TTC549 (cell line): Measurements from ENCODE around the gene SCLT1.
"Not testable (repeated sequence)": the region's sequence is repeated elsewhere in the genome, so short reads cannot be mapped to it uniquely, and the experiment has no call there.

ENCODE experiments used
- FAIRE-seq: peaks from 2 replicates; lab custom pipeline; 2012; peaks lifted over from hg19 to GRCh38; lab: Jason Lieb, UNC

SCLT1 gene

DNA sequence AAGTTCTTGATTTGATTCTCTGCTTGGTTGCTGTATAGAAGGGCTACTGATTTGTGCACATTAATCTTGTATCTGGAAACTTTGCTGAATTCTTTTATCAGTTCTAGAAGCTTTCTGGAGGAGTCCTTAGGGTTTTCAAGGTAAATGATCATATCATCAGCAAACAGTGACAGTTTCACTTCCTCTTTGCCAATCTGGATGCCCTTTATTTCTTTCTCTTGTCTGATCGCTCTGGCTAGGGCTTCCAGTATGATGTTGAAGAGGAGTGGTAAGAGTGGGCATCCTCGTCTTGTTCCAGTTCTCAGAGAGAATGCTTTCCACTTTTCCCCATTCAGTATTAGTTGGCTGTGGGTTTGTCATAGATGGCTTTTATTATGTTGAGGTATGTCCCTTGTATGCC lies 23.8 kb downstream of the SCLT1 start:
- not testable (repeated sequence) for FAIRE-seq

GRCh38 chr4:129064717-129065116 lies 28.6 kb downstream of the SCLT1 start:
- FAIRE-seq = no peak

DNA sequence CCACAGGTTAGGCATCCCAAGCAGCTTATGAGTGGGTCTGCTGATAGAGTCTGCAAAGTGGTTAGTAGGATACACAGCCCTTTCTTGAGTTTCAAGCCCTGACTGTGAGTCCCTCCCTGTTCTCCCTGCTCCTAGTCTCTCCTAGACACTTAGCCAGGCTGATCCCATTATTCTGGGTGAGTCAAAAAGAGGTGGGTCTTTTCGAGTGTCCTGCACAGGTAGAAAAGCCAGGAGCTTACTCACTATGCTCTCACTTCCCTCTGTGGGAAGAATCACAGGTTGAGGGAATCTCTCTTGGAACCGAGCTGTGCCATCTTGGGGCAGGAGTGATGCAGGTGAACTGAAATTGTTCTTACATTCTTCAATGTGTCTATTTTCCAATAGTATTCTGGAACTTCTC lies 29.7 kb downstream of the SCLT1 start:
- FAIRE-seq = no peak

DNA sequence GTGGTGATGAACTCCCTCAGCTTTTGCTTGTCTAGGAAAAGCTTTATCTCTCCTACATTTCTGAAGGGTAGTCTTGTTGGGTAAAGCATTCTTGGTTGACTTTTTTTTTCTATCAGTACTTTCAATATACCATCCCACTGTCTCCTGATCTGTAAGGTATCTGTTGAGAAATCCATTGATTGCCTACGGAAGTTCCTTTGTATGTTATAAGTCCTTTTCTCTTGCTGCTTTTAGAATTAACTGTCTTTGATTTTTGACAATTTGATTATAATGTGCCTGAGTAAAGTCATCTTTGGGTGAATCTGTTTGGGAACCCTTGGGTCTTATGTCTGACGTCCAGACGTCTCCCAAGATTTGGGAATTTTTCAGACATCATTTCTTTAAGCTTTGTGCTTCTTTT lies 30.8 kb downstream of the SCLT1 start:
- FAIRE-seq = no peak

- no peak for FAIRE-seq
Measured at GRCh38 chr4:129059028-129059427, 34.3 kb downstream of the SCLT1 start.

DNA sequence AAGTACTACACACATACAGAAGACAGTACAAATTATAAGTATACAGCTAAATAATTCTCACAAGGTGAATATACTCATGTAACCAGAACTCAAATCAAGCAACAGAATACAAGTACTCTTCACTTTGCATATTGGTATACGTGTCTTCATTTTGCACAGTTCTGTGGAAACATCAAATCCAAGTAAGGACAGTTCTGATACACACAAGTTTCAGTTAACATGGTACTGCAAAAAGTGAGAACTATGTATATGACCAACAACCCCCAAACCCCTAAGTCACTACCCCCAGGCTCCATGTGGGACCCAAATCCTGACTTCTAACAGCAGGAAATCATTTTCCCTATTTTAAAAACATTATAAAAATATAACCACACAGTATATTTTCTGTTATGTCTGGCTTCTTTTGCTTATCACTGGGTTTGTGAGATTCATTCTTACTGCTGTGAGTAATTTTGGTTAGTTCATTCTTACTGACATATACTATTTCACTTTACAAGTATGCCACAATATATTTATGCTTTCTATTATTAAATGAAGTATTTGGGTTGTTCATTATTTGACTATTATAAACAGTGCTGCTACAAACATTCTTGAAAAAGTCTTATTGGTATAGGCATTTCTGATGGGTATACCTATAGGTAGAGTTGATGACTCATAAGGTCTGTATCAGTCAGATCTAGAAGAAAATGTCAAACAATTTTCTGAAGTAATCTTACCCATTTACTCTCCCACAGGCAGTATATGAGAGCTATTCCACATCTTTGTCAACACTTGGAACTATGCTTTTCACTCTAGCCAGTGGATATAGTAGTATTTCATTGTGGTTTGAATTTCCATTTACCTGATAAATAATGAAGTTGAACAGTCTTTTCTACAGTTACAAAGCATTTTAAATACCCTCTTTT lies 47.0 kb downstream of the SCLT1 start:
- no peak for FAIRE-seq

DNA sequence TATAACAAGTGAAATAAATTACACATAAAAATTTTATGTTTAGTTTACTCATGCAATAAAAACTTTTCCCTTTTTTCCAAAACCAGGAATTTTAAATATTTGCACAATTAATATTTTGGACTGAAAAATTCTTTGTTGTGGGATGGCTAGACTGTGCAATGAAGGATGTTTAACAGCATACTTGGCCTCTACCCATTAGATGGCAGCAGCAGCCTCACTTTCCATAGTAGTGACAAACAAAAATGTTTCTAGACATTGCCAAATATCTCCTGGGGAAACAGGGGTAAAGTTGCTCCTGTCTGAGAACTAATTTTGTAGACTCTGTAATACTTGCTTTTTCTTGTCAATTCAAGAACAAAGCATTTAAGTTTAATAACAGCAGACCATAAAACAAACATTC lies 49.8 kb downstream of the SCLT1 start:
- peak; percentile 42 for FAIRE-seq

DNA sequence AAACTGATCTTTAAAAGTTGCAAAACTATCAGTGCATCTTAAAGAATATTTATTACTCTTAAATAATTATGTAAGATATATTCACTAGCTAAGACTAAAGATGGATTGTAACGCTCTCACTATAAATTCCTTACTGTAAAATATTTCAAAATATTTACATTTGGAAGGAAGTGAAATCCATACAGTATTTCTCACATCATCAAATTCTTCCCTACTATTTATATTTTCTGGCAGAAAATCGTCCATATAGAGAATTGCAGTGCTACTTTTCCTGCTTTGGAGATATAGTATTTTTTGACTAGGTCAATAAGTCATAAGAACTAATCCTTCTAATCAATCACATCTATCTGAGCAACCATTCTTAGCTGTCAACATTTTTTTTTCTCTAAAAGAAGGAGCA lies 52.9 kb downstream of the SCLT1 start:
- FAIRE-seq = no peak

- FAIRE-seq = no peak
Measured at GRCh38 chr4:129037093-129037492, 56.2 kb downstream of the SCLT1 start.

GRCh38 chr4:129014566-129015509 lies 78.5 kb downstream of the SCLT1 start:
- no peak for FAIRE-seq

GRCh38 chr4:129008096-129008495 lies 85.2 kb downstream of the SCLT1 start:
- FAIRE-seq = no peak

DNA sequence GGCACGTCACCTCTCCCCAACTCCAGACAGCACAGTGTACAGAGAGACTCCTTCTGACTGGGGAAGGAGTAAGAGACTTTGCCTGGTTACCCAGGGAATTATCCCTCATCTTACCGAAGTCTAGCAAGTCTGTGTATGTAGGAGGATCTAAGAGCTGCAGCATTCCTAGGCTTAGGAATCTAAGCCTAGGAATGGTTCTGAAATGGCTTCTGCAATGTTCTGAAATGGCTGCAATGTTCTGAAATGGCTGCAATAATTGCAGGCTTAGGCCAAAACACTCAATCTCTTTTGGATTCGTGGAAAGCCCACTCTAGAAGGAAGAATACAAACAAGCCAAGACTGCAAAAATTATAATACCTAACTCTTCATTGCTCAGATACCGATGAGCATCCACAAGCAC lies 106.4 kb downstream of the SCLT1 start:
- FAIRE-seq = no peak

GRCh38 chr4:128986019-128986418 lies 107.3 kb downstream of the SCLT1 start:
- FAIRE-seq = no peak

DNA sequence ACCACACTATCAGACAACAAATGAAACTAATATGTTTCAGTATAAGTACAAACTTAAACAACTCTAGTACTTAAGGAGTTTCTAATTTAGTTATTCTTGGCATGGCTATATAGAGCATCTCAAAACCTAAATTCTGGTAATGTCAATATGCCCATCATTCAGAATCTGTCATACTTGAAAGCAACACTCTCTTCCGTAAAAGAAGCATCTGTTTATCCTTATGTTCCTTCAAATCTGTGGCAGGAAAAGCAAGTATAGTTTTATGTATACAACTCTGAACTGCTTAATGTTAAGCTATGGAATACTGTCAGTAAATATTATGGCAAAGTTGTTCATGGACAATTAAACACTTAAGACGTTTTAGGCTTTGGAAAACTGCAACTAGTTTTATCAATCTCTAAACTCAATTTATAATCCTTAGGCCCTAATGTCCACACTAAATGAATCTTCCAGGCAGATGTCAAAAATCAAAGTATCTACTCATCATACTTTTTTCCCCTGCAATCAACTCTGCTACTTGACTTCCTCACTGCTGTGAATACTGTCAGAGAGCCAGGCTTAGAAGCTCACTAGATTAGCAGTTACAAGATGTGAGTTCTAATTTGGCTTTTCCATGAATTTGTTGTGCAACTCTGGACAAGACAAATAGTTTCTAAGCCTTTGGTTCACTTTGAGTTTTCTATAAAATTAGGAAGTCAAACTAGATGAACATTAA lies 109.4 kb downstream of the SCLT1 start:
- no peak for FAIRE-seq

DNA sequence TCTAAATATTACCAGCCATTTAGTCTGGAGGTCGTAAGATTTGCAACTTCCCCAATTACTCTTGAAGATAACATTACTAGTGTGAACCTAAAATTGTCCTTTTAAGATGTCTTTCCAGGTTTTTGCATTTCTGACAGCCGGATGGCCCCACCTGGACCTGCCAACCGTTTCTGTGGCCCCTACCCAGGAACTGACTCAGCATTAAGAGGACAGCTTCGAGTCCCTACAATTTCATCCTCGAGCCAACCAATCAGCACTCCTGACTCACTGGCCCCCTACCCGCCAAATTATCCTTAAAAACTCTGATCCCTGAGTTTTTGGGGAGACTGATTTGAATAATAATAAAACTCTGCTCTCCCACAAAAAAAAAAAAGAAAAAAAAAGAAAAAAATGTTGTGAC lies 112.0 kb downstream of the SCLT1 start:
- FAIRE-seq = no peak

- no peak for FAIRE-seq
Measured at GRCh38 chr4:128980816-128981326, 112.5 kb downstream of the SCLT1 start.

DNA sequence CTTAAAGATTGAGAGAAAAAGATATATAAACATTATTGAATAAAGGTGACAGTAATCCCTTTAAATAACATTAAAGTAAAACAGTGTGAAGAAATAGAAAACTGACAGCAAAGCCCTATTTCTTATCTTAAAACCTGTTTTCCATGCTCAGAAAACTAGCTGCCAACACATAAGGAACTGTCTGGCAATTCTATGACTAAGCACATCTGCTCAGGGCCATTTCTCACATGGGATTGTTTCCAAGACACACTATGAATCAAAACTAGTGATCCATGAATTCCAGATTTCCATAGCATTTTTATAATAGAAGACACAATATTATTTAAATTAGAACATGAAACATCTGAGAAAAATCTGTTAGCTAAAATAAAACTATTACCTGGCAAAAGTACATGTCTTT lies 113.4 kb downstream of the SCLT1 start:
- FAIRE-seq = no peak

DNA sequence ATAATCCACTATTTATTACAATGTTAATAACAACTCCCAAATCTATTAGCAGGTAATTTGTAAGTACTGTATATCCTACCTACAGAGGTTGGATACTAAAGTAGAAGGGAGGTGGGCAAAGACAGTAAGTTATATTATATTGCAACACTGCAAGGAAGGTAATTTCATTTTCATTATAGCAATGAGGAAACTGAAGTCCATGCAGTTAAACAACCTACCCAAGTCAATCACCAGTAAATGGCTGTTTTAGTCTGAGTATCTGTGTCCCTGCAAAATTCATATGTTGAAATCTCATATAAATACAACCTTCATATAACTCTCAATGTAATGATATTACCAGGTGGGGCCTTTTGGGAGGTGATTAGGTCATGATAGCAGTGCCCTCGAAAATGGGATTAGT lies 114.4 kb downstream of the SCLT1 start:
- FAIRE-seq = no peak

DNA sequence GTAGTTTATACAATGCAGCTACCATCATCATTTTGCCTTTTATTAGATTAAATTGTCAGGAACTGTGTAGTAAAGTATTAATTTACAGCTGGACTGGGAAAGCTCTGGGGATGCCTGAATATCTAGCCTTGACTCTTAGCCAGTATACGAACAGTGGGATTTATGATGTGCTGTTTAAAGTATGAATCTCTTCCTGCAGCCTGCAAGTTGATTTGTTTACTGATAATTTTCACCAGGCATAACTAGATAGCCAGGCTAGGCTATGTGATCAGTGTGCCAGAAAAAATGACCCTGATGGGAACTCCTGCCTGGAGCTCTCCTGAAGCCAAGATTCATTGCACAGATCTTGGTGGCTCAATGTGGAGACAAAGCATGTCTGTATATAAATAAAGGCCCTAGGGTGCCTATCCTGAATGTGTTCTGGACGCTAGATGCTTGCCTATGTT lies 119.2 kb downstream of the SCLT1 start:
- FAIRE-seq = no peak

GRCh38 chr4:128973384-128973783 lies 120.0 kb downstream of the SCLT1 start:
- FAIRE-seq = no peak

DNA sequence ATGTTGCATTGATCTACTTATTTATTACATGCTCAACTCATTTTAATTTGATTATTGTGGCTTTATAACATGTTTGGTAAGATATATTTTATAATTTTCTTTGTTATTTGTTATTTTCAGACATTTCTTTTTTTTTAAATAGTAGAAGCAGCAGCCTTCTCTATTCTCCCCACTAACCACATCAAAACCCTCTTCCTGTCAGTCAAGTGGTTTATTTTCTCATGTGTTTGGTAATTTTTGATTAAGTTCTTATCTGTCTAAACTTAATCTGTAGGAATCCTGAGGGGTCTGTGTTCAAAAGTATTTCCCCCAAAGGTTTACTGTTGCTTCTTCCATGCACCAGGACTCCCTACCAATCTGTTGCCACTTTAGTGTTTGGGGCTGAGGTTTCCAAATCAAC lies 131.9 kb downstream of the SCLT1 start:
- no peak for FAIRE-seq

DNA sequence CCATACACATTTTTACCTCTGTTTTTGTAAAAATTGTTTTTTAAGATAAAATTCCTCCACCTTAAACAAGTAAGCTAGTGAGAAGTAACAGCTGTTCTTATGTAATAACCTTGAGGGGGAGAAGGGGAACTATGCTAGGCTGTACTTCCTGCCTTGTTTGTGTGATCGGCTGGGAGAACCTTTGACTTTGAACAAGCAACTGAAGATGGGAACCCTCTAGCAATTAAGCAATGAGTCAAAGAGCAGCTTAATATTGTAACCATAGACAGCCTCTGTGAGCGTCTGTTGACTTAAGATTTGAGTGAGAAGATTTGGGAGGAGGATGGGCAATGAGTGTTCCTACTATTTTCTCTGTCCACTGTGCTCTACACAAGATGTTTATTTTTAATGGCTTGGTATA lies 135.1 kb downstream of the SCLT1 start:
- no peak for FAIRE-seq
